Liver (tissue), 3 donors: ENCODE results near the gene CC2D1B.
"Not testable (repeated sequence)": the region's sequence is repeated elsewhere in the genome, so short reads cannot be mapped to it uniquely, and the experiment has no call there.

Experiments
- CTCF ChIP-seq: fragments of 150-350 bp; IDR thresholded peaks from 2 replicates; pipeline ENCODE4 v1.5.1; 2017; ENCODE audit warnings: improper control_type of control experiment, low read depth, low read length; ENCODE audit not compliant: missing input control
- EGR1 ChIP-seq, 2 donors: IDR thresholded peaks; 2 replicates each; pipeline ENCODE4 v1.6.1; 2016 to 2018; ENCODE audit warnings: antibody characterized with exemption in 2 of 2, low read depth in 2 of 2
- JUND ChIP-seq, 2 donors: IDR thresholded peaks; 2 replicates each; pipeline ENCODE4 v1.6.1; 2016; ENCODE audit warnings: antibody characterized with exemption in 2 of 2
- SP1 ChIP-seq: IDR thresholded peaks from 2 replicates; pipeline ENCODE4 v1.6.1; 2018; ENCODE audit warnings: antibody characterized with exemption, mild to moderate bottlenecking
- TAF1 ChIP-seq: conservative IDR thresholded peaks from 2 replicates; pipeline ENCODE4 v1.6.1; 2016; ENCODE audit warnings: antibody characterized with exemption, mild to moderate bottlenecking
- YY1 ChIP-seq: IDR thresholded peaks from 2 replicates; pipeline ENCODE4 v1.6.1; 2016; ENCODE audit warnings: antibody characterized with exemption, mild to moderate bottlenecking
- ZBTB33 ChIP-seq: IDR thresholded peaks from 2 replicates; pipeline ENCODE4 v1.6.1; 2016; ENCODE audit warnings: antibody characterized with exemption
- donor health status: healthy.
- donor health status: healthy.

- not testable (repeated sequence) for TF ChIP-seq CTCF; EGR1 (IDR thresholded peaks at IDR 0.05; ENCODE audit: low read depth in 2 of 2); JUND (IDR thresholded peaks at IDR 0.05); YY1; TAF1; SP1; ZBTB33
These were observed 3.8 kb upstream of the CC2D1B start for GRCh38 chr1:52369851-52370250.
